Measurements from ENCODE around the gene BRCC3.

The BRCC3 gene

GRCh38 chrX:155056877-155057792, 14.2 kb upstream of the BRCC3 start:
- DNase-seq (ENCODE audit: low read depth in 3 of 3, low spot score in 1 of 3), result peak in 1 of 3 donors; percentile 22

- no peak for DNase-seq (ENCODE audit: low read depth in 3 of 3, low spot score in 1 of 3)
Measured at GRCh38 chrX:155061760-155062159, 9.5 kb upstream of the BRCC3 start.

GRCh38 chrX:155065035-155065734, 6.1 kb upstream of the BRCC3 start:
- DNase-seq (ENCODE audit: low read depth in 3 of 3, low spot score in 1 of 3), result no peak

GRCh38 chrX:155068165-155068564, 3.1 kb upstream of the BRCC3 start:
- no peak for DNase-seq (ENCODE audit: low read depth in 3 of 3, low spot score in 1 of 3)

GRCh38 chrX:155069414-155069813, 1.9 kb upstream of the BRCC3 start:
- no peak for DNase-seq (ENCODE audit: low read depth in 3 of 3, low spot score in 1 of 3)

- no peak for DNase-seq (ENCODE audit: low read depth in 3 of 3, low spot score in 1 of 3)
Measured at GRCh38 chrX:155070038-155070437, 1.3 kb upstream of the BRCC3 start.

GRCh38 chrX:155070663-155070974, 689 bp upstream of the BRCC3 start:
- DNase-seq (ENCODE audit: low read depth in 3 of 3, low spot score in 1 of 3), result no peak

- DNase-seq (ENCODE audit: low read depth in 3 of 3, low spot score in 1 of 3), result no peak
Measured at GRCh38 chrX:155071694-155072280, 479 bp downstream of the BRCC3 start.

GRCh38 chrX:155086202-155086840, 15.0 kb downstream of the BRCC3 start:
- peak in 1 of 3 donors; percentile 14 for DNase-seq (ENCODE audit: low read depth in 3 of 3, low spot score in 1 of 3)

GRCh38 chrX:155086961-155087735, 15.8 kb downstream of the BRCC3 start:
- no peak for DNase-seq (ENCODE audit: low read depth in 3 of 3, low spot score in 1 of 3)

- DNase-seq (ENCODE audit: low read depth in 3 of 3, low spot score in 1 of 3), result no peak
Measured at GRCh38 chrX:155094468-155095061, 23.3 kb downstream of the BRCC3 start.

GRCh38 chrX:155105919-155106318, 34.6 kb downstream of the BRCC3 start:
- DNase-seq (ENCODE audit: low read depth in 3 of 3, low spot score in 1 of 3), result no peak

- DNase-seq (ENCODE audit: low read depth in 3 of 3, low spot score in 1 of 3), result no peak
Measured at GRCh38 chrX:155108427-155108826, 37.1 kb downstream of the BRCC3 start.

GRCh38 chrX:155112171-155112570, 40.9 kb downstream of the BRCC3 start:
- no peak for DNase-seq (ENCODE audit: low read depth in 3 of 3, low spot score in 1 of 3)

- no peak for DNase-seq (ENCODE audit: low read depth in 3 of 3, low spot score in 1 of 3)
Measured at GRCh38 chrX:155113097-155113496, 41.8 kb downstream of the BRCC3 start.

GRCh38 chrX:155115174-155115819, 44.0 kb downstream of the BRCC3 start:
- no peak for DNase-seq (ENCODE audit: low read depth in 3 of 3, low spot score in 1 of 3)

GRCh38 chrX:155127465-155127864, 56.2 kb downstream of the BRCC3 start:
- no peak for DNase-seq (ENCODE audit: low read depth in 3 of 3, low spot score in 1 of 3)

- no peak for DNase-seq (ENCODE audit: low read depth in 3 of 3, low spot score in 1 of 3)
Measured at GRCh38 chrX:155127940-155128339, 56.6 kb downstream of the BRCC3 start.

- DNase-seq (ENCODE audit: low read depth in 3 of 3, low spot score in 1 of 3), result no peak
Measured at GRCh38 chrX:155132110-155132509, 60.8 kb downstream of the BRCC3 start.

GRCh38 chrX:155134255-155134654, 62.9 kb downstream of the BRCC3 start:
- DNase-seq (ENCODE audit: low read depth in 3 of 3, low spot score in 1 of 3), result no peak

Measured in stimulated activated CD4-positive, alpha-beta T cell treated with anti-CD3 and anti-CD28 coated beads, TNF-alpha, amount 100 ng/mL, for 1 hour (primary cell).